IPS DF 6.9 (cell line): ENCODE data around the gene KIR3DL3.
"Not testable (repeated sequence)": the region's sequence is repeated elsewhere in the genome, so short reads cannot be mapped to it uniquely, and the experiment has no call there.

Experiments used
- DNase-seq: peaks from one replicate; pipeline ENCODE4 v3.0.0-alpha.2; 2013; ENCODE audit warnings: low read depth, low spot score
- H3K27ac ChIP-seq: one replicate; pipeline ENCODE4 v1.5.1; 2013; ENCODE audit warnings: low read length, control low read depth
- H3K27me3 ChIP-seq: 2 replicates; pipeline ENCODE4 v1.6.1; 2013; ENCODE audit warnings: mild to moderate bottlenecking, low read length; ENCODE audit not compliant: control insufficient read depth, insufficient read depth
- H3K36me3 ChIP-seq: 2 replicates; pipeline ENCODE4 v1.6.1; 2013; ENCODE audit warnings: low read length; ENCODE audit not compliant: control insufficient read depth, insufficient read depth
- H3K4me1 ChIP-seq: 2 replicates; pipeline ENCODE4 v1.6.1; 2013; ENCODE audit warnings: low read length; ENCODE audit not compliant: control insufficient read depth, insufficient read depth
- H3K4me3 ChIP-seq: 2 replicates; pipeline ENCODE4 v1.5.1; 2013; ENCODE audit warnings: mild to moderate bottlenecking, low read length
- H3K9me3 ChIP-seq: 2 replicates; pipeline ENCODE4 v1.6.1; 2013; ENCODE audit warnings: low read length, inconsistent platforms; ENCODE audit not compliant: control insufficient read depth, insufficient read depth
- WGBS: extraction: QIAGEN DNeasy Blood & Tissue Kit; methylation state at CpG from one replicate; pipeline ENCODE4 v1.1.7; 2013; ENCODE audit warnings: mixed read lengths, missing lambda C conversion rate; ENCODE audit not compliant: insufficient read length, insufficient coverage; 5-methylcytosine and 5-hydroxymethylcytosine counted together

KIR3DL3 gene

DNA sequence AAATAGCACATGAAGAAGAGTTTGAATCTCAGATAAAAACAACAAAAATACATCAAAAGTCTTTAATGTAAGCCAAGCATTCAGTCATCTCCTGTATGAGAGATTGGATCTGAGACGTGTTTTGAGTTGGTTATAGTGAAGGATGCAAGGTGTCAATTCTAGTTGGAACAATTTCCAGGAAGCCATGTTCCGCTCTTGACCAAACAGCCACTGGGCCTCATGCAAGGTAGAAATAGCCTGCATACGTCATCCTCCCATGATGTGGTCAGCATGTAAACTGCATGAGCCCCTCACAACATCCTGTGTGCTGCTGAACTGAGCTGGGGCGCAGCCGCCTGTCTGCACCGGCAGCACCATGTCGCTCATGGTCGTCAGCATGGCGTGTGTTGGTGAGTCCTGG is at the start of gene KIR3DL3:
KIR3DL3 (plus strand) TSS at position 301 of the 400 bp plus-strand sequence; CDS start at position 356, 55 bp downstream.
- Histone ChIP-seq H3K36me3 (no peaks in the 10 kb centered on the region), H3K4me1 (no peaks in the 10 kb centered on the region), H3K9me3 (peaks cover 10% of the 10 kb centered on the region), H3K27ac (no peak within 1 kb of the TSS), H3K4me3 (no peak within 1 kb of the TSS), H3K27me3 (no peaks in the 10 kb centered on the region)
- no CpG with 5 or more reads among the region's 9 CpGs for WGBS
- no peak for DNase-seq

- not testable (repeated sequence) for H3K27me3 ChIP-seq, H3K9me3 ChIP-seq, H3K4me3 ChIP-seq, H3K4me1 ChIP-seq, H3K27ac ChIP-seq, H3K36me3 ChIP-seq
- no CpG with 5 or more reads among the region's 10 CpGs for WGBS
- DNase-seq = peak; percentile 4
Observed at GRCh38 chr19:54676210-54676834, 47.9 kb upstream of the KIR3DL3 start.

GRCh38 chr19:54677217-54677616 is 47.0 kb upstream of the KIR3DL3 start:
- Histone ChIP-seq H3K4me3 (no peak overlapping the region), H3K4me1 (no peaks in the 10 kb centered on the region), H3K36me3 (no peaks in the 10 kb centered on the region), H3K27ac (no peak overlapping the region), H3K9me3 (peaks cover 3% of the 10 kb centered on the region), H3K27me3 (no peaks in the 10 kb centered on the region)
- WGBS = no CpG with 5 or more reads among the region's 4 CpGs
- no peak for DNase-seq

DNA sequence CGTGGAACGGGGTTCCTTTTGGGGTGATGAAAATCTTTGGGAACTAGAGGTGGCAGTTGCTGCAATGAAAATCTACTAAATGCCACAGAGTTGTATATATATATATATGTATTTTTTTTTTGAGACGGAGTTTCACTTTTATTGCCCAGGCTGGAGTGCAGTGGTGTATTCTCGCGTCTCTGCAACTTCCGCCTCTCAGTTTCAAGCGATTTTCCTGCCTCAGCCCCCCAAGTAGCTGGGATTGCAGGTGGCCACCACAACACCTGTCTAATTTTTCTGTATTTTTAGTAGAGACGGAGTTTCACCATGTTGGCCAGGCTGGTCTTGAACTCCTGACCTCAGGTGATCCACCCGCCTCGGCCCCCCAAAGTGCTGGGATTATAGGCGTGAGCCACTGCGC is 42.6 kb upstream of the KIR3DL3 start:
- H3K4me3 ChIP-seq, DNase-seq, H3K4me1 ChIP-seq, H3K9me3 ChIP-seq, H3K36me3 ChIP-seq, H3K27me3 ChIP-seq, H3K27ac ChIP-seq: not testable (repeated sequence)
- WGBS = no CpG with 5 or more reads among the region's 12 CpGs

DNA sequence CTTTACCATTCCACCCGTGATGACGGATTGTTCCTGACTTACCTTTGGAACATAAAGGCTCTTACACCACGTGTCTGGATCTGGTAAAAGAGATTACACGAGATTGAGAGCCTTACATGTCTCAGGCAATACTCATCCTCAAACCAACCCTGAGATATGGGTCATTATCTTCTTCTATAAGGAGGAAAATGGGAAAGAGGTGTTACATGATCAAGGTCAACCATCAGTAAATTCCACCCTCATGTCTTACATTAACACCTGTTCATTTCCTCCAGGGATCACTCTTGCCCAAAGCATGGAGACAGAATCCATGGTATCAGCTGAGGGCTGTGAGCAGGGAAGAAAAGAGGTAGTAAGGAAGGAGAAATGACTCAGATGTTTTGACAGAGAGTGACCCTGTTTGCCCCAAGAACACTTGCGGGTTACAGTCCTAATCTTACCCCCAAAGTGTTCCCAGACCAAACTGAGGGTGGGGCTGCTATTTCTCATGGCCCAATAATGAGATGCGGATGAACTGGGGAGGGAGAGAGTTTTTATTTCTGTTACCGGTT is 41.9 kb upstream of the KIR3DL3 start:
- no peaks in the 10 kb centered on the region for H3K4me1 ChIP-seq
- no peak overlapping the region; the same call in 1 of the 2 replicates for H3K4me3 ChIP-seq
- no CpG with 5 or more reads among the region's 7 CpGs for WGBS
- peaks cover 2% of the 10 kb centered on the region for H3K9me3 ChIP-seq
- no peak overlapping the region for H3K27ac ChIP-seq
- no peaks in the 10 kb centered on the region for H3K27me3 ChIP-seq
- no peak for DNase-seq
- H3K36me3 ChIP-seq = no peaks in the 10 kb centered on the region

GRCh38 chr19:54684527-54684926 is 39.7 kb upstream of the KIR3DL3 start:
- Histone ChIP-seq H3K27me3 (no peaks in the 10 kb centered on the region), H3K27ac (no peak overlapping the region), H3K36me3 (no peaks in the 10 kb centered on the region), H3K9me3 (peaks cover 3% of the 10 kb centered on the region), H3K4me1 (no peaks in the 10 kb centered on the region), H3K4me3 (no peak overlapping the region)
- no peak for DNase-seq
- no CpG with 5 or more reads among the region's 3 CpGs for WGBS

- no CpG with 5 or more reads among the region's 9 CpGs for WGBS
- Histone ChIP-seq H3K4me1 (no peaks in the 10 kb centered on the region), H3K9me3 (peaks cover 6% of the 10 kb centered on the region), H3K27me3 (no peaks in the 10 kb centered on the region), H3K36me3 (no peaks in the 10 kb centered on the region), H3K27ac (no peak overlapping the region), H3K4me3 (no peak overlapping the region)
- no peak for DNase-seq
Observed at GRCh38 chr19:54691582-54692297, 32.5 kb upstream of the KIR3DL3 start.

DNA sequence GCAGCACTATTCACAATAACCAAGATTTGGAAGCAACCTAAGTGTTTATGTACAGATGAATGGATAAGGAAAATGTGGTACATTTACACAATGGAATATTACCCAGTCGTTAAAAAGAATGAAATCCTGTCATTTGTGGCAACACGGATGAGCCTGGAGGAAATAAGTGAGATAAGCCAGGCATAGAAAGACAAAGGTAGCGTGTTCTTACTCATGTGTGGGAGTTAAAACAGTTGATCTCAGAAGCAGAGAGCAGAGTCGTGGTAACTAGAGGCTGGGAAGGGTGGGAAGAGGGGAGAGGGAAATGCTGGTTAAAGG is 32.0 kb upstream of the KIR3DL3 start:
- Histone ChIP-seq H3K4me1 (no peaks in the 10 kb centered on the region), H3K27ac (no peak overlapping the region), H3K4me3 (no peak overlapping the region), H3K27me3 (no peaks in the 10 kb centered on the region), H3K36me3 (no peaks in the 10 kb centered on the region), H3K9me3 (peaks cover 7% of the 10 kb centered on the region)
- DNase-seq = no peak
- WGBS = no CpG with 5 or more reads among the region's 4 CpGs

DNA sequence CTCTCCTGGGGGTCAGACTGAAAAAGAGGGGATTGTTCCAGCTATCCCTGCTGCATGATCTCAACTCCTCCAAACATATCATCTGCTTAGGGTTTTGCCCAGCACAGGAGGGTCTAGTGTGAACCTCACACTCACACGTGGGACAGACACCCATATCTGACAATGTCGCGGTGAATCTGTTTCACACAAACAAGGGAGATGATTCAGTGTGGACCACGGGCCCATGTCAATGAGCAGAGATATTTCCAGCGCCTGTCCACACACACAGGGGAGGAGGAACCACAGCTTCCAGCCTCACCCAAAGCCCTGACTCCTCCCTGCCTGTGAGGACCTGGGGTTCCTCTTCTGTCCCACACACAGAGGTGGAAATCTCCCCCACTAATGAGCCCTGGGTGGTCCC is 29.6 kb upstream of the KIR3DL3 start:
- H3K9me3 ChIP-seq = peaks cover 7% of the 10 kb centered on the region
- no CpG with 5 or more reads among the region's 5 CpGs for WGBS

DNA sequence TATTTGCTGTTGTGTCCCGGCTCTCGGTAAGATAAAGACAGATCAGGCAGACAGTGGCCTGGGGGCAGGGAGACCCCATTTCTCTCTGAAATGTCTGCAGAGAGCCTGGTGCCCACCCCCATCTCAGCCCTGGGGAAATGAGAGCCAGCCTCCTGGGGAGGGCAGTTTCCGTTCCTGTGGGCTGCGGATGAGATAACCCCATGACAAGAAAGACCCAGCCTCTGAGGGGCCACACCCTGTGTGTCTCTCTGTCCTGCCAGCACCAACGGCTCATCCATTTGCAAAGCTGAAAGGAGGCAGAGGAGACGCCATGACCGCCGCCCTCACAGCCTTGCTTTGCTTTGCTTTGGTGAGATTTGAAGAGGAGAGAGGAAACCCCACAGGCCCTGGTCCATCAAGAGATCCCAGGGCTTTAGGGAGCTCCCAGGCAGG is 28.1 kb upstream of the KIR3DL3 start:
- H3K9me3 ChIP-seq = peaks cover 11% of the 10 kb centered on the region
- no peak overlapping the region for H3K4me3 ChIP-seq
- H3K36me3 ChIP-seq = no peaks in the 10 kb centered on the region
- no peaks in the 10 kb centered on the region for H3K27me3 ChIP-seq
- DNase-seq = no peak
- WGBS = no CpG with 5 or more reads among the region's 8 CpGs
- no peaks in the 10 kb centered on the region for H3K4me1 ChIP-seq
- no peak overlapping the region for H3K27ac ChIP-seq

More for the DNA sequence above, 29.6 kb upstream of the KIR3DL3 start:
- Histone ChIP-seq H3K4me1 (no peaks in the 10 kb centered on the region), H3K27ac (no peak overlapping the region), H3K27me3 (no peaks in the 10 kb centered on the region), H3K4me3 (no peak overlapping the region), H3K36me3 (no peaks in the 10 kb centered on the region)
- DNase-seq = no peak
